H1 (cell line): ENCODE results near the gene ZNF837. TPM values are rescaled to one million over a fixed set of nuclear protein-coding genes. Genes with fewer than 3 reads are reported as not detected.
A peak's percentile ranks its signal among the peaks of the same experiment; 100 is the strongest.

Experiments used
- CTCF ChIA-PET: fragments of 300-600 bp; sonication (Branson Sonifier 250); formaldehyde crosslinking; loops from one replicate; lab custom pipeline; 2021; ENCODE audit not compliant: partially characterized antibody; lab: Charles Lee
- POLR2A ChIA-PET: fragments of 300-600 bp; sonication (Branson Sonifier 250); formaldehyde crosslinking; loops from one replicate; lab custom pipeline; 2021; ENCODE audit warnings: inconsistent platforms; ENCODE audit not compliant: partially characterized antibody; lab: Charles Lee
- DNase-seq, 2 experiments: peaks; one replicate each; pipeline versions ENCODE4 v3.0.0 to v3.0.0-alpha.2; 2010 to 2022; ENCODE audit warnings: low spot score in 2 of 2, low read depth in 1 of 2, mixed read lengths in 1 of 2
- FAIRE-seq: peaks from 2 replicates; lab custom pipeline; 2011; peaks lifted over from hg19 to GRCh38; lab: Jason Lieb, UNC
- H2AFZ ChIP-seq: 2 replicates; pipeline ENCODE4 v1.8.1; 2012; ENCODE audit warnings: low read length, inconsistent platforms
- H2AK5ac ChIP-seq: 2 replicates; pipeline ENCODE4 v1.6.1; 2013; ENCODE audit warnings: low read depth, low read length
- H2BK120ac ChIP-seq: replicated peaks from 2 replicates; pipeline ENCODE3; 2013; ENCODE audit warnings: low read depth, low read length, inconsistent platforms
- H2BK12ac ChIP-seq: 2 replicates; pipeline ENCODE4 v1.6.1; 2013; ENCODE audit warnings: low read depth, low read length
- H2BK15ac ChIP-seq: 2 replicates; pipeline ENCODE4 v1.6.1; 2013; ENCODE audit warnings: low read length
- H2BK20ac ChIP-seq: 2 replicates; pipeline ENCODE4 v1.6.1; 2013; ENCODE audit warnings: low read length
- H2BK5ac ChIP-seq: 2 replicates; pipeline ENCODE4 v1.6.1; 2013; ENCODE audit warnings: low read depth, low read length
- H3K14ac ChIP-seq: 2 replicates; pipeline ENCODE4 v1.6.1; 2013; ENCODE audit warnings: inconsistent platforms; ENCODE audit not compliant: insufficient read length
- H3K18ac ChIP-seq: 2 replicates; pipeline ENCODE4 v1.6.1; 2013; ENCODE audit warnings: low read length; ENCODE audit errors: extremely low read depth
- H3K23ac ChIP-seq: 2 replicates; pipeline ENCODE4 v1.6.1; 2013; ENCODE audit warnings: inconsistent platforms; ENCODE audit not compliant: insufficient read length
- H3K23me2 ChIP-seq: 2 replicates; pipeline ENCODE4 v1.6.1; 2013; ENCODE audit warnings: low read depth, low read length
- H3K27ac ChIP-seq: 2 replicates; pipeline ENCODE4 v1.6.1; 2011; ENCODE audit warnings: low read depth, low read length, inconsistent platforms
- H3K27me3 ChIP-seq, 4 experiments: replicated peaks in 1 of 4; 1 replicate in 1 of 4; 2 replicates in 3 of 4; pipeline versions ENCODE4 v1.6.1 to v1.8.1; 2011 to 2013; ENCODE audit warnings: low read length in 3 of 4, mild to moderate bottlenecking in 3 of 4, inconsistent platforms in 2 of 4, mixed read lengths in 2 of 4, moderate library complexity in 1 of 4; ENCODE audit not compliant: control insufficient read depth in 3 of 4, insufficient read depth in 3 of 4; ENCODE audit errors: extremely low read depth in 1 of 4
- H3K36me3 ChIP-seq, 4 experiments: 2 replicates each; pipeline versions ENCODE4 v1.6.1 to v1.8.1; 2011 to 2013; ENCODE audit warnings: mild to moderate bottlenecking in 4 of 4, low read length in 3 of 4, moderate library complexity in 2 of 4, control low read depth in 1 of 4, inconsistent platforms in 1 of 4; ENCODE audit not compliant: insufficient read depth in 4 of 4, control insufficient read depth in 2 of 4
- H3K4ac ChIP-seq: replicated peaks from 2 replicates; pipeline ENCODE3; 2013; ENCODE audit warnings: low read length, low read depth, mixed read lengths, inconsistent platforms; ENCODE audit not compliant: insufficient read length
- H3K4me1 ChIP-seq, 4 experiments: replicated peaks in 1 of 4; 1 replicate in 1 of 4; 2 replicates in 3 of 4; pipeline versions ENCODE4 v1.6.1 to v1.8.1; 2011 to 2013; ENCODE audit warnings: low read length in 3 of 4, inconsistent platforms in 2 of 4, mixed read lengths in 1 of 4; ENCODE audit not compliant: insufficient read depth in 4 of 4, control insufficient read depth in 3 of 4
- H3K4me2 ChIP-seq, 2 experiments: 2 replicates each; pipeline versions ENCODE4 v1.6.1 to v1.8.1; 2011 to 2013; ENCODE audit warnings: low read depth in 2 of 2, low read length in 2 of 2, control low read depth in 1 of 2, inconsistent platforms in 1 of 2, mild to moderate bottlenecking in 1 of 2; ENCODE audit not compliant: insufficient read depth in 1 of 2
- H3K4me3 ChIP-seq, 4 experiments: fragments of 200-600, 300-600 bp in 1 of 4; sonication (generic), shearing (Covaris generic), sonication (Bioruptor Twin) in 1 of 4; 2 replicates each; pipeline versions ENCODE4 v1.5.1 to v1.8.1; 2011 to 2016; ENCODE audit warnings: low read length in 4 of 4, low read depth in 3 of 4, control low read depth in 2 of 4, inconsistent platforms in 2 of 4, mild to moderate bottlenecking in 2 of 4, mixed read lengths in 1 of 4, moderate library complexity in 1 of 4; ENCODE audit not compliant: insufficient read depth in 2 of 4; ENCODE audit errors: extremely low read depth in 1 of 4
- H3K56ac ChIP-seq: replicated peaks from 2 replicates; pipeline ENCODE3; 2013; ENCODE audit warnings: low read depth, mild to moderate bottlenecking, mixed read lengths, low read length, inconsistent platforms; ENCODE audit not compliant: insufficient read length
- H3K79me1 ChIP-seq: 2 replicates; pipeline ENCODE4 v1.6.1; 2013; ENCODE audit warnings: low read depth, low read length, control low read depth
- H3K79me2 ChIP-seq, 2 experiments: 2 replicates each; pipeline versions ENCODE4 v1.6.1 to v1.8.1; 2012 to 2013; ENCODE audit warnings: low read length in 2 of 2, mild to moderate bottlenecking in 2 of 2, inconsistent platforms in 1 of 2; ENCODE audit not compliant: insufficient read depth in 2 of 2, control insufficient read depth in 1 of 2
- H3K9ac ChIP-seq, 4 experiments: replicated peaks in 1 of 4; 1 replicate in 1 of 4; 2 replicates in 3 of 4; pipeline versions ENCODE4 v1.6.1 to v1.8.1; 2011 to 2013; ENCODE audit warnings: low read depth in 3 of 4, low read length in 3 of 4, control low read depth in 2 of 4, mild to moderate bottlenecking in 2 of 4, moderate library complexity in 2 of 4, inconsistent platforms in 1 of 4; ENCODE audit errors: extremely low read depth in 1 of 4
- H3K9me3 ChIP-seq, 2 experiments: 2 replicates each; pipeline versions ENCODE4 v1.6.1 to v1.8.1; 2012 to 2013; ENCODE audit warnings: mild to moderate bottlenecking in 2 of 2, moderate library complexity in 2 of 2, control low read depth in 1 of 2, inconsistent platforms in 1 of 2, low read depth in 1 of 2, low read length in 1 of 2, mixed read lengths in 1 of 2; ENCODE audit not compliant: insufficient read depth in 2 of 2
- H4K20me1 ChIP-seq, 2 experiments: replicated peaks in 1 of 2; 2 replicates each; pipeline versions ENCODE3 to v1.8.1; 2011 to 2013; ENCODE audit warnings: inconsistent platforms in 2 of 2, low read length in 2 of 2, mild to moderate bottlenecking in 1 of 2; ENCODE audit not compliant: insufficient read depth in 2 of 2, control insufficient read depth in 1 of 2
- H4K5ac ChIP-seq: 2 replicates; pipeline ENCODE4 v1.6.1; 2013; ENCODE audit warnings: low read length, low read depth, mixed read lengths, inconsistent platforms; ENCODE audit not compliant: insufficient read length
- H4K8ac ChIP-seq: 2 replicates; pipeline ENCODE4 v1.8.0; 2013; ENCODE audit warnings: mild to moderate bottlenecking, moderate library complexity, low read length, inconsistent platforms; ENCODE audit not compliant: insufficient read depth; ENCODE audit errors: extremely low read depth
- H4K91ac ChIP-seq: replicated peaks from 2 replicates; pipeline ENCODE3; 2013; ENCODE audit warnings: low read length, mixed read lengths, inconsistent platforms; ENCODE audit not compliant: insufficient read length
- CBX8 ChIP-seq: fragments of 300-800, 300-1000 bp; sonication (generic); IDR thresholded peaks from 2 replicates; pipeline ENCODE4 v1.7.1; 2016; ENCODE audit warnings: low read depth, low read length, borderline replicate concordance
- CTBP2 ChIP-seq: IDR thresholded peaks from 2 replicates; pipeline ENCODE4 v1.7.0; 2011; ENCODE audit warnings: borderline replicate concordance, mild to moderate bottlenecking, moderate library complexity, mixed read lengths, low read length; ENCODE audit not compliant: insufficient read depth, insufficient read length
- EGR1 ChIP-seq: IDR thresholded peaks from 2 replicates; pipeline ENCODE4 v1.6.1; 2011; ENCODE audit warnings: low read depth, low read length, borderline replicate concordance
- GABPA ChIP-seq: IDR thresholded peaks from 2 replicates; pipeline ENCODE4 v1.6.1; 2011; ENCODE audit warnings: mild to moderate bottlenecking, low read length, moderate library complexity, borderline replicate concordance; ENCODE audit not compliant: insufficient read depth
- KDM4A ChIP-seq: IDR thresholded peaks from one replicate; pipeline ENCODE4 v1.7.1; 2012; ENCODE audit warnings: low read depth, mild to moderate bottlenecking, moderate library complexity, low read length, inconsistent platforms; ENCODE audit not compliant: severe bottlenecking
- POLR2AphosphoS5 ChIP-seq: IDR thresholded peaks from 2 replicates; pipeline ENCODE4 v1.6.1; 2011; ENCODE audit warnings: low read depth, low read length
- POU5F1 ChIP-seq: IDR thresholded peaks from 2 replicates; pipeline ENCODE4 v1.6.1; 2011; ENCODE audit warnings: low read depth, mild to moderate bottlenecking, low read length, moderate library complexity
- RNF2 ChIP-seq: fragments of 200-900, 300-1000 bp; sonication (generic); IDR thresholded peaks from 2 replicates; pipeline ENCODE4 v1.7.1; 2016; ENCODE audit warnings: borderline replicate concordance, low read depth, mild to moderate bottlenecking, antibody characterized with exemption, low read length; ENCODE audit not compliant: poor library complexity, severe bottlenecking; ENCODE audit errors: missing control alignments
- SIN3A ChIP-seq, 2 experiments: IDR thresholded peaks in 1 of 2; conservative IDR thresholded peaks in 1 of 2; 2 replicates each; pipeline ENCODE4 v1.6.1; 2011 to 2012; ENCODE audit warnings: low read length in 2 of 2, improper control_type of control experiment in 1 of 2, low read depth in 1 of 2, mild to moderate bottlenecking in 1 of 2
- SP2 ChIP-seq: IDR thresholded peaks from 2 replicates; pipeline ENCODE4 v1.6.1; 2012; ENCODE audit warnings: mild to moderate bottlenecking, low read length, inconsistent platforms
- SP4 ChIP-seq: IDR thresholded peaks from 2 replicates; pipeline ENCODE4 v1.6.1; 2012; ENCODE audit warnings: low read length, inconsistent platforms
- SRF ChIP-seq: IDR thresholded peaks from 2 replicates; pipeline ENCODE4 v1.6.1; 2011; ENCODE audit warnings: mild to moderate bottlenecking, low read depth, low read length, moderate library complexity
- TAF1 ChIP-seq: IDR thresholded peaks from 2 replicates; pipeline ENCODE4 v1.6.1; 2011; ENCODE audit warnings: mild to moderate bottlenecking, low read depth, low read length
- WGBS, 2 experiments: shearing (Covaris generic) in 1 of 2; methylation state at CpG; one replicate each; pipeline versions ENCODE4 v1.1.6 to v1.1.7; 2013 to 2015; ENCODE audit warnings: low lambda C conversion rate in 2 of 2, mixed read lengths in 2 of 2, inconsistent platforms in 1 of 2, low coverage in 1 of 2, missing lambda C conversion rate in 1 of 2; ENCODE audit not compliant: insufficient replicate concordance in 2 of 2, insufficient coverage in 1 of 2, insufficient read length in 1 of 2; ENCODE audit errors: extremely low coverage in 1 of 2, missing lambda C conversion rate in 1 of 2; 5-methylcytosine and 5-hydroxymethylcytosine counted together
- polyA plus RNA-seq, 7 experiments: library from polyadenylated mRNA; depleted of rRNA in 3 of 7; stranded (reverse) in 5 of 7; unstranded in 2 of 7; fragments of >200 nt in 5 of 7; fragments of 200-250 nt in 2 of 7; gene quantifications; 1 replicate in 5 of 7; 2 replicates in 1 of 7; 4 replicates in 1 of 7; pipeline versions ENCODE4 v1.2.1 to v1.2.3, GENCODE V29; 2011 to 2013; ENCODE audit warnings: missing spikeins in 2 of 7, mixed read lengths in 2 of 7
- total RNA-seq: library from RNA; stranded (reverse); fragmentation: NEBNext Ultra II Directional; extraction: Animal tissue kit (Norgen Biotek cat#: 25700); gene quantifications from 2 replicates; pipeline ENCODE4 v1.2.1, GENCODE V29; 2021

Gene ZNF837
- total and polyA plus RNA-seq, 2 of the 8 experiments (the other 6 are each of a cell fraction or from before 2014, with no cell fraction given) = 1.9 to 3.3 TPM

GRCh38 chr19:58394821-58395219, 14.0 kb upstream of the ZNF837 start:
- no peak overlapping the region for H4K5ac ChIP-seq
- FAIRE-seq (no peak), DNase-seq (peak in 1 of 2 experiments; percentile 52)
- H3K79me2 ChIP-seq = peaks cover 0 to 17% of the 10 kb centered on the region in 2 experiments; a peak in 2 of 4 replicates
- no peak overlapping the region for H2BK15ac ChIP-seq
- H3K27ac ChIP-seq = no peak overlapping the region
- no peak overlapping the region for H2BK12ac ChIP-seq
- H3K79me1 ChIP-seq = 0 out of 2 replicates have a peak, but pooled peaks cover 2% of the 10 kb centered on the region
- no peak overlapping the region for H2BK120ac ChIP-seq
- H3K4me3 ChIP-seq = no peak overlapping the region
- no peak overlapping the region for H3K14ac ChIP-seq
- H2BK5ac ChIP-seq = 0 out of 2 replicates have a peak overlapping the region, but pooled peaks have one; percentile 44
- peaks cover 16 to 43% (median 33%) of the 10 kb centered on the region in 4 experiments for H3K36me3 ChIP-seq
- no peak overlapping the region for H2AFZ ChIP-seq
- H4K91ac ChIP-seq = no peak overlapping the region
- H3K23ac ChIP-seq = no peak overlapping the region
- no peak overlapping the region for H3K56ac ChIP-seq
- 88% methylated on average over 3 of the region's 3 CpGs; no CpG with 5 or more reads in 1 of the 2 experiments for WGBS, 2 experiments
- no peak overlapping the region for H4K8ac ChIP-seq
- H3K4me1 ChIP-seq = peaks cover 0 to 20% (median 12%) of the 10 kb centered on the region in 4 experiments; a peak in 5 of 7 replicates
- no peak overlapping the region for H3K9ac ChIP-seq
- no peak overlapping the region for H3K18ac ChIP-seq
- no peaks in the 10 kb centered on the region for H3K9me3 ChIP-seq
- ChIA-PET CTCF (interaction anchor here (0.6 to 1.3 kb wide), 3 partner anchors 28 to 55 kb away, joined by 3 to 4 read pairs (median 3); no protein-coding TSS in a partner anchor), POLR2A (interaction anchor here (1.0 to 7.2 kb wide), 16 partner anchors 8 to 75 kb away, joined by 3 to 78 read pairs (median 6); partner anchors contain the start of genes RPS5, ZNF324B, ZNF497 and ZNF584)
- peaks cover 12 to 17% of the 10 kb centered on the region in 2 experiments for H4K20me1 ChIP-seq
- peaks cover 3 to 13% (median 11%) of the 10 kb centered on the region in 4 experiments; a peak in 6 of 7 replicates for H3K27me3 ChIP-seq
- peaks cover 7% of the 10 kb centered on the region; the same call in 1 of the 2 replicates for H3K23me2 ChIP-seq
- no peak overlapping the region for H2AK5ac ChIP-seq
- H2BK20ac ChIP-seq = no peak overlapping the region
- no peak overlapping the region for H3K4ac ChIP-seq
- H3K4me2 ChIP-seq = peak overlapping the region in 1 of 2 experiments; percentile 63; a peak in 1 of 4 replicates
- TF ChIP-seq KDM4A (no peak), SP2 (no peak), POU5F1 (no peak), EGR1 (no peak), POLR2AphosphoS5 (no peak), CTBP2 (no peak), SP4 (no peak), GABPA (no peak), RNF2 (no peak), SRF (no peak), TAF1 (no peak), SIN3A (conservative IDR thresholded peaks at IDR 0.05 in 1 of 2, IDR thresholded peaks at IDR 0.05 in 1 of 2; ENCODE audit: low read depth in 1 of 2, low read length in 2 of 2) (no peak), CBX8 (no peak)
